H1 (cell line): Measurements from ENCODE around the gene ATP5F1A. TPM values are rescaled to one million over a fixed set of nuclear protein-coding genes. Genes with fewer than 3 reads are reported as not detected.

Source experiments
- E2F6 ChIP-seq: IDR thresholded peaks from 2 replicates; pipeline ENCODE4 v1.6.1; 2012; ENCODE audit warnings: inconsistent platforms
- SIX5 ChIP-seq: IDR thresholded peaks from 2 replicates; pipeline ENCODE4 v1.6.1; 2011; ENCODE audit warnings: mild to moderate bottlenecking, low read depth, low read length
- polyA plus RNA-seq, 7 experiments: library from polyadenylated mRNA; depleted of rRNA in 3 of 7; stranded (reverse) in 5 of 7; unstranded in 2 of 7; fragments of >200 nt in 5 of 7; fragments of 200-250 nt in 2 of 7; gene quantifications; 1 replicate in 5 of 7; 2 replicates in 1 of 7; 4 replicates in 1 of 7; pipeline versions ENCODE4 v1.2.1 to v1.2.3, GENCODE V29; 2011 to 2013; ENCODE audit warnings: missing spikeins in 2 of 7, mixed read lengths in 2 of 7
- total RNA-seq: library from RNA; stranded (reverse); fragmentation: NEBNext Ultra II Directional; extraction: Animal tissue kit (Norgen Biotek cat#: 25700); gene quantifications from 2 replicates; pipeline ENCODE4 v1.2.1, GENCODE V29; 2021
- TF ChIP-seq, protein P1 (sequence below): fragments of 300-600 bp; sonication (generic); IDR thresholded peaks from 2 replicates; pipeline ENCODE4 v1.7.1; 2012; ENCODE audit warnings: low read length, moderate library complexity, mild to moderate bottlenecking, inconsistent platforms; ENCODE audit not compliant: insufficient replicate concordance

ATP5F1A gene
- total and polyA plus RNA-seq, 2 of the 8 experiments (the other 6 are each of a cell fraction or from before 2014, with no cell fraction given), result 685 to 970 TPM

DNA sequence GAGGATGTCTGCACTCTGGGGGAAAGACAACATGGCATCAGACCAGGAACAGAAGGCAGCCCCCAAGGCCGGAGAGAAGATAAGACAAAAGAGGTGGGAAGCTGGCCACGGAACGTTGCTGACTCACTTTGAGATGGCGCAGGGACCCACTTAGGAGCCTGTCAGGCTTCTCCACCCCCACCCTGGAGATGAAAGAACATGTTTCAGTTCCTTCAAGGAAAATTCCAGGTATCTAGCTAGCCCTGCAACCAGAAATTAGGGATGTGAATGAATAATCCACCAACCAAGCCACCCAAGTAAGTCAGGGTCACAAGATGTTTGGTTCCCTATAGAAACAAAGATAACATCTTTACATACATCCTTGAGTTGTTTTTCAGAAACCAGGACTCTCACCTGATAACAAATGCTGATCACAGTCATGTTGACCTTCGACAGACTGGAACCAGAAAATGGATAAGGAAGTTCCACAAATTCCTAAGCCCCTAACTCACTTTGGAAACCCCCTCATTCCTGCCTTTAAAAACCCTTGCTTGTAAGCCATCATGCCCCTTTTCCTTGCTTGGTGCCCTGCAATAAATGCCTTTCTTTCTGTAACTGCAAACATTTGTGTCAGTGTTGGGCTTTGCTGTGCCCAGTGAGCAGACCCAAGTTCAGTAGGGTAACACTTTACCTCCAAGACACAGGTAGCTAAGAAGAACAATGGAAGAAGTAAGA lies 57.9 kb downstream of the ATP5F1A start (continued):
- TF ChIP-seq, protein P1, sequence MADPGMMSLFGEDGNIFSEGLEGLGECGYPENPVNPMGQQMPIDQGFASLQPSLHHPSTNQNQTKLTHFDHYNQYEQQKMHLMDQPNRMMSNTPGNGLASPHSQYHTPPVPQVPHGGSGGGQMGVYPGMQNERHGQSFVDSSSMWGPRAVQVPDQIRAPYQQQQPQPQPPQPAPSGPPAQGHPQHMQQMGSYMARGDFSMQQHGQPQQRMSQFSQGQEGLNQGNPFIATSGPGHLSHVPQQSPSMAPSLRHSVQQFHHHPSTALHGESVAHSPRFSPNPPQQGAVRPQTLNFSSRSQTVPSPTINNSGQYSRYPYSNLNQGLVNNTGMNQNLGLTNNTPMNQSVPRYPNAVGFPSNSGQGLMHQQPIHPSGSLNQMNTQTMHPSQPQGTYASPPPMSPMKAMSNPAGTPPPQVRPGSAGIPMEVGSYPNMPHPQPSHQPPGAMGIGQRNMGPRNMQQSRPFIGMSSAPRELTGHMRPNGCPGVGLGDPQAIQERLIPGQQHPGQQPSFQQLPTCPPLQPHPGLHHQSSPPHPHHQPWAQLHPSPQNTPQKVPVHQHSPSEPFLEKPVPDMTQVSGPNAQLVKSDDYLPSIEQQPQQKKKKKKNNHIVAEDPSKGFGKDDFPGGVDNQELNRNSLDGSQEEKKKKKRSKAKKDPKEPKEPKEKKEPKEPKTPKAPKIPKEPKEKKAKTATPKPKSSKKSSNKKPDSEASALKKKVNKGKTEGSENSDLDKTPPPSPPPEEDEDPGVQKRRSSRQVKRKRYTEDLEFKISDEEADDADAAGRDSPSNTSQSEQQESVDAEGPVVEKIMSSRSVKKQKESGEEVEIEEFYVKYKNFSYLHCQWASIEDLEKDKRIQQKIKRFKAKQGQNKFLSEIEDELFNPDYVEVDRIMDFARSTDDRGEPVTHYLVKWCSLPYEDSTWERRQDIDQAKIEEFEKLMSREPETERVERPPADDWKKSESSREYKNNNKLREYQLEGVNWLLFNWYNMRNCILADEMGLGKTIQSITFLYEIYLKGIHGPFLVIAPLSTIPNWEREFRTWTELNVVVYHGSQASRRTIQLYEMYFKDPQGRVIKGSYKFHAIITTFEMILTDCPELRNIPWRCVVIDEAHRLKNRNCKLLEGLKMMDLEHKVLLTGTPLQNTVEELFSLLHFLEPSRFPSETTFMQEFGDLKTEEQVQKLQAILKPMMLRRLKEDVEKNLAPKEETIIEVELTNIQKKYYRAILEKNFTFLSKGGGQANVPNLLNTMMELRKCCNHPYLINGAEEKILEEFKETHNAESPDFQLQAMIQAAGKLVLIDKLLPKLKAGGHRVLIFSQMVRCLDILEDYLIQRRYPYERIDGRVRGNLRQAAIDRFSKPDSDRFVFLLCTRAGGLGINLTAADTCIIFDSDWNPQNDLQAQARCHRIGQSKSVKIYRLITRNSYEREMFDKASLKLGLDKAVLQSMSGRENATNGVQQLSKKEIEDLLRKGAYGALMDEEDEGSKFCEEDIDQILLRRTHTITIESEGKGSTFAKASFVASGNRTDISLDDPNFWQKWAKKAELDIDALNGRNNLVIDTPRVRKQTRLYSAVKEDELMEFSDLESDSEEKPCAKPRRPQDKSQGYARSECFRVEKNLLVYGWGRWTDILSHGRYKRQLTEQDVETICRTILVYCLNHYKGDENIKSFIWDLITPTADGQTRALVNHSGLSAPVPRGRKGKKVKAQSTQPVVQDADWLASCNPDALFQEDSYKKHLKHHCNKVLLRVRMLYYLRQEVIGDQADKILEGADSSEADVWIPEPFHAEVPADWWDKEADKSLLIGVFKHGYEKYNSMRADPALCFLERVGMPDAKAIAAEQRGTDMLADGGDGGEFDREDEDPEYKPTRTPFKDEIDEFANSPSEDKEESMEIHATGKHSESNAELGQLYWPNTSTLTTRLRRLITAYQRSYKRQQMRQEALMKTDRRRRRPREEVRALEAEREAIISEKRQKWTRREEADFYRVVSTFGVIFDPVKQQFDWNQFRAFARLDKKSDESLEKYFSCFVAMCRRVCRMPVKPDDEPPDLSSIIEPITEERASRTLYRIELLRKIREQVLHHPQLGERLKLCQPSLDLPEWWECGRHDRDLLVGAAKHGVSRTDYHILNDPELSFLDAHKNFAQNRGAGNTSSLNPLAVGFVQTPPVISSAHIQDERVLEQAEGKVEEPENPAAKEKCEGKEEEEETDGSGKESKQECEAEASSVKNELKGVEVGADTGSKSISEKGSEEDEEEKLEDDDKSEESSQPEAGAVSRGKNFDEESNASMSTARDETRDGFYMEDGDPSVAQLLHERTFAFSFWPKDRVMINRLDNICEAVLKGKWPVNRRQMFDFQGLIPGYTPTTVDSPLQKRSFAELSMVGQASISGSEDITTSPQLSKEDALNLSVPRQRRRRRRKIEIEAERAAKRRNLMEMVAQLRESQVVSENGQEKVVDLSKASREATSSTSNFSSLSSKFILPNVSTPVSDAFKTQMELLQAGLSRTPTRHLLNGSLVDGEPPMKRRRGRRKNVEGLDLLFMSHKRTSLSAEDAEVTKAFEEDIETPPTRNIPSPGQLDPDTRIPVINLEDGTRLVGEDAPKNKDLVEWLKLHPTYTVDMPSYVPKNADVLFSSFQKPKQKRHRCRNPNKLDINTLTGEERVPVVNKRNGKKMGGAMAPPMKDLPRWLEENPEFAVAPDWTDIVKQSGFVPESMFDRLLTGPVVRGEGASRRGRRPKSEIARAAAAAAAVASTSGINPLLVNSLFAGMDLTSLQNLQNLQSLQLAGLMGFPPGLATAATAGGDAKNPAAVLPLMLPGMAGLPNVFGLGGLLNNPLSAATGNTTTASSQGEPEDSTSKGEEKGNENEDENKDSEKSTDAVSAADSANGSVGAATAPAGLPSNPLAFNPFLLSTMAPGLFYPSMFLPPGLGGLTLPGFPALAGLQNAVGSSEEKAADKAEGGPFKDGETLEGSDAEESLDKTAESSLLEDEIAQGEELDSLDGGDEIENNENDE, result no peak
- TF ChIP-seq E2F6 (no peak), SIX5 (no peak)
- TF ChIP-seq, all 59 proteins: peak for 0
